Progenitor cell of endocrine pancreas (in vitro differentiated cells): Measurements from ENCODE around the gene ZNF511. TPM values are rescaled to one million over a fixed set of nuclear protein-coding genes. Genes with fewer than 3 reads are reported as not detected.
A peak's percentile ranks its signal among the peaks of the same experiment; 100 is the strongest.

Source experiments
- DNase-seq: peaks from one replicate; pipeline ENCODE4 v3.0.0; 2021; ENCODE audit warnings: low spot score; ENCODE audit not compliant: unreplicated experiment
- H3K27ac Mint-ChIP-seq: 2 replicates; pipeline ENCODE4 v1.8.0; 2021; ENCODE audit warnings: mild to moderate bottlenecking, moderate library complexity, mixed read lengths
- H3K27me3 Mint-ChIP-seq: 2 replicates; pipeline ENCODE4 v1.8.0; 2021; ENCODE audit warnings: mixed read lengths
- H3K36me3 Mint-ChIP-seq: 2 replicates; pipeline ENCODE4 v1.8.0; 2022; ENCODE audit warnings: mixed read lengths; ENCODE audit not compliant: insufficient read depth
- H3K4me1 Mint-ChIP-seq: 2 replicates; pipeline ENCODE4 v1.8.0; 2021; ENCODE audit warnings: low read depth, mixed read lengths
- H3K4me3 Mint-ChIP-seq: 2 replicates; pipeline ENCODE4 v1.8.0; 2021; ENCODE audit warnings: low read depth, mild to moderate bottlenecking, moderate library complexity, mixed read lengths
- H3K9me3 Mint-ChIP-seq: 2 replicates; pipeline ENCODE4 v1.8.0; 2021; ENCODE audit warnings: low read depth, mixed read lengths
- CTCF ChIP-seq: fragments of 200-600 bp; sonication (generic); IDR thresholded peaks from one replicate; pipeline ENCODE4 v1.5.0; 2021; ENCODE audit warnings: antibody characterized with exemption, mild to moderate bottlenecking; ENCODE audit not compliant: unreplicated experiment
- total RNA-seq: library from RNA; stranded (reverse); gene quantifications from 2 replicates; pipeline ENCODE4 v1.2.1, GENCODE V29; 2021

Gene ZNF511
- total RNA-seq, 1 donor from 2014 or later, result 56.8 TPM

DNA sequence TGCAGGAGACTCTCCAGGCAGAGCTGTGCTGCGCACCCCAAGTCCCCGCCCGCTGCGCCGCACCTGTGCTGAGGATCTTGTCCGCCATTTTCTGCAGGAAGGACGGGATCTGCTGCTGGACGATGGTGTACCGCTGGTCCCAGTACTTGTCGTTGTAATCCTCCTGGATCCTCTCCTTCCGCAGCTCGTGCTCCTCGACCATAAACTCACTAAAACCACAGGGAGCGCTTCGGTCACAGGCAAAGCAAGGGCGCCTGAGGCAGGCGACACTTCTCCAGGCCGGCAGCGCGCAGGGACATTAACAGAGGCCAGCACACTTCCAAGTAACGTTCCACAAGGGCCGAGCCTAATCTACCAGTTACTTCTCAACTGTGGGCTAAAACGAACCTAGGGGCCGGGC is 19.0 kb upstream of the ZNF511 start:
- H3K36me3 Mint-ChIP-seq, result peaks cover 34% of the 10 kb centered on the region
- no peaks in the 10 kb centered on the region for H3K27me3 Mint-ChIP-seq
- no peak overlapping the region for H3K4me3 Mint-ChIP-seq
- DNase-seq, result no peak
- TF ChIP-seq CTCF, result no peak
- no peaks in the 10 kb centered on the region for H3K9me3 Mint-ChIP-seq
- H3K27ac Mint-ChIP-seq, result peak overlapping the region; percentile 49
- peaks cover 3% of the 10 kb centered on the region for H3K4me1 Mint-ChIP-seq

DNA sequence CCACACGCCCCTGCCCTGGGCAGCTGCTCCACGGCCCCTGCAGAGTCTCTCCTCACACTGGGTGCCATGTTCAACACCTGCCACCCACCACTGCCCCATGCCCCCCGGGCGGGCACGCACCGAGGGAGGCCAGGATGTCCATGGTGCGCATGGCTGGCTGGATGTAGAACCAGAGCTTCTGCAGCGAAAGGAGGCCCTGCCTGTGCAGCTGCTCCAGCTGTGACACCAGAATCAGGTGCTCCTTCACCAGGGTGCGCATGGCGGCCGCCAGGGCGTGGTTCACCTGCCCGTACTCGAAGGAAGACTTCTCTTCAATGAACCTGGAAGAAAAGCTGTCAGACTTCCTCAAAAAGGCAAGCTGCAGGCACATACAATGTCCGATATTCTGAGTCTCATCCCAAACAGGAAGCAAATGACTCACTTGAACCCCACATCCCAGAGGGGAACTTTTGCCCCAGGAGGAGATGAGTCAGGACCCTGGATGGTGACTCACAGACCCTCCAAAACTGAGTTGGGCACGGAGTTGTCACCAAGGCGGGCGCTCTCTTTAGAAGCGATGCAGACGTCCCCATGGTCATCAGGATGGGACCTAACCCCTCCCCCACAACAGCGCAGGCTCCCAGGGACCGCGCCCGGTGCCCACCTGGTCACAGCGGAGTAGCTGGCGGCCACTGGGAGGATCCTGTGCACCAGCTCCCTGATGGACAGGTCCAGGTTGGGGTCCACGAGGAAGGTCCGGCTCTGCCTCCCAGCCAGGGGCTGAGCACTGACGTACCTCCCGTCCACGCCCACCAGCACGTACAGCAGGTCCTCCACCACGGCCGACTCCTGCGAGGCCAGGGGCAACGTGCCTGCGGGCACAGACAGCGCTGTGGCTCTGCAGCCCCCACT is 15.6 kb upstream of the ZNF511 start:
- H3K36me3 Mint-ChIP-seq, result peaks cover 24% of the 10 kb centered on the region
- no peak overlapping the region for H3K4me3 Mint-ChIP-seq
- H3K9me3 Mint-ChIP-seq, result no peaks in the 10 kb centered on the region
- no peak overlapping the region for H3K27ac Mint-ChIP-seq
- TF ChIP-seq CTCF, result no peak
- H3K27me3 Mint-ChIP-seq, result no peaks in the 10 kb centered on the region
- H3K4me1 Mint-ChIP-seq, result no peaks in the 10 kb centered on the region
- no peak for DNase-seq

DNA sequence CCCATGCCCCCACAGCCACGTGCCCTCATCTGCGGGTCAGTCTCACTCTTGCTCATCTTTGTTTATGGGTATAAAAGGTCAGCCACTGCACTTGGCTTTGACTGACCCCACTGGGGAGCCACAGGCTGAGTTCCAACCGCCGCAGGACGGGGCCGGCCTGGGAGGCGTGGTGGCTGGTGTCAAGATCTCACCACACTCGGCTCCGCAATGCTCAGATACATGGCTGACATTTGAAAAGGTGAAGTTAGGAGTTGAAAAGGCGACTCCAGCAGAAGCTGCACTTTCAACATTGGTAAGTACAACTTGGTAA is 14.9 kb upstream of the ZNF511 start:
- DNase-seq, result no peak
- no peaks in the 10 kb centered on the region for H3K9me3 Mint-ChIP-seq
- no peak overlapping the region for H3K4me3 Mint-ChIP-seq
- H3K27ac Mint-ChIP-seq, result no peak overlapping the region
- H3K4me1 Mint-ChIP-seq, result no peaks in the 10 kb centered on the region
- H3K27me3 Mint-ChIP-seq, result no peaks in the 10 kb centered on the region
- TF ChIP-seq CTCF, result no peak
- H3K36me3 Mint-ChIP-seq, result peaks cover 25% of the 10 kb centered on the region

- Mint-ChIP-seq H3K4me3 (no peak overlapping the region), H3K9me3 (no peaks in the 10 kb centered on the region), H3K27me3 (no peaks in the 10 kb centered on the region), H3K27ac (no peak overlapping the region), H3K4me1 (no peaks in the 10 kb centered on the region), H3K36me3 (peaks cover 24% of the 10 kb centered on the region)
- no peak for DNase-seq
- TF ChIP-seq CTCF, result no peak
Measured at GRCh38 chr10:133294189-133294588, 14.5 kb upstream of the ZNF511 start.

DNA sequence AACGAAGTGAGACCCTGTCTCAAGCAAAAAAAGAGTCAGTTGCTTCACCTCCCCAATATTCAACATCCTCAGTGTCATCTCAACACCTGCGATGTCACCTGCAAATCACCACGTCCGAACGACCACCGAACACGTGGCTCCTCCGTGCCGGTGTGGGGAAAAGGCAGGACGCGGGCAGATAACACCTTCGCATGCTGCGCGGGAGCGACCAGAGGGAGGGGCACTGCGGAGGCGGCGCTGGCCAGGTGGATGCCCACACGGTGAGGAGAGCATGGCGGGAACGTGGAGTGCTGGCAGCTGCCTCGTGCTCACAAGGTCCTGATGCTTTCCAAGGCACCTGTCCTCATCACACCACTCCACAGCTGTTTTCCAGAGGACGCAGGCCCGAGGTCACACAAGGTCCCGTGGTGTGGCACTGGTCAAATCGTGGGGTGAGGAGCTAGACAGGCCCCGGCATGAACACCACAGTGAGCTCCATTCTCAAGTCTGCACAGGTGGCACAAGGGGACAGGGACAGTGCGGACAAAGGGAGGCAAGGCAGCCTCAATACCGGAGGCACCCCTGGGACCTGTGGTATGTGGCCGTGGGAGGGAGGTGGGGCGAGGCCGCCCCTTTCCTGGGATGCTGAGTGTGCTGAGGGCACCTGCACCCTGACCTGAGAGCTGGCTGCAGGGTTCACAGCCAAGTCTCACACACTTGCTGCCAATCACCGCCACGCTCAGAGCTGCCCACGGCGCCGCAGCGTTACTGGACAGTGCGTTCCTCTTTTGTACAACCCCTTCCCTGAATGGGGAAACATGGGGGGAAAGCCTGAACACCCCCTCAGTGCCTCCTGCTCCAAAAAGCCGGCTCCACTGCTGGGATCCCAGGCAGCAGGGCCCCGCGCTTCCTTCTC is 13.0 kb upstream of the ZNF511 start:
- no peaks in the 10 kb centered on the region for H3K4me1 Mint-ChIP-seq
- H3K27me3 Mint-ChIP-seq, result no peaks in the 10 kb centered on the region
- peaks cover 25% of the 10 kb centered on the region for H3K36me3 Mint-ChIP-seq
- H3K9me3 Mint-ChIP-seq, result no peaks in the 10 kb centered on the region
- no peak for TF ChIP-seq CTCF
- H3K27ac Mint-ChIP-seq, result no peak overlapping the region
- DNase-seq, result no peak
- H3K4me3 Mint-ChIP-seq, result no peak overlapping the region
